Ectodermal cell (in vitro differentiated cells): ENCODE measurements around the gene PFN1.

Experiments used
- H3K27ac ChIP-seq: 2 replicates; pipeline ENCODE4 v1.7.0; 2013; ENCODE audit warnings: mild to moderate bottlenecking, low read depth, low read length; ENCODE audit not compliant: insufficient read depth, poor library complexity, severe bottlenecking
- H3K27me3 ChIP-seq: 2 replicates; pipeline ENCODE4 v1.7.0; 2013; ENCODE audit warnings: mild to moderate bottlenecking, low read length; ENCODE audit not compliant: insufficient read depth, control insufficient read depth, poor library complexity, severe bottlenecking
- H3K36me3 ChIP-seq: one replicate; pipeline ENCODE4 v1.7.0; 2013; ENCODE audit warnings: low read length; ENCODE audit not compliant: control insufficient read depth, insufficient read depth
- H3K4me1 ChIP-seq: one replicate; pipeline ENCODE4 v1.7.0; 2013; ENCODE audit warnings: low read length; ENCODE audit not compliant: control insufficient read depth, insufficient read depth
- H3K4me3 ChIP-seq: 2 replicates; pipeline ENCODE4 v1.7.0; 2013; ENCODE audit warnings: low read depth, low read length, control low read depth; ENCODE audit not compliant: insufficient read depth
- H3K9me3 ChIP-seq: 2 replicates; pipeline ENCODE4 v1.7.0; 2013; ENCODE audit warnings: mild to moderate bottlenecking, low read length, moderate library complexity; ENCODE audit not compliant: control insufficient read depth
- WGBS, 2 experiments: methylation state at CpG; one replicate each; pipeline ENCODE4 v1.1.7; 2013; ENCODE audit warnings: missing lambda C conversion rate in 2 of 2; 5-methylcytosine and 5-hydroxymethylcytosine counted together

PFN1 gene

DNA sequence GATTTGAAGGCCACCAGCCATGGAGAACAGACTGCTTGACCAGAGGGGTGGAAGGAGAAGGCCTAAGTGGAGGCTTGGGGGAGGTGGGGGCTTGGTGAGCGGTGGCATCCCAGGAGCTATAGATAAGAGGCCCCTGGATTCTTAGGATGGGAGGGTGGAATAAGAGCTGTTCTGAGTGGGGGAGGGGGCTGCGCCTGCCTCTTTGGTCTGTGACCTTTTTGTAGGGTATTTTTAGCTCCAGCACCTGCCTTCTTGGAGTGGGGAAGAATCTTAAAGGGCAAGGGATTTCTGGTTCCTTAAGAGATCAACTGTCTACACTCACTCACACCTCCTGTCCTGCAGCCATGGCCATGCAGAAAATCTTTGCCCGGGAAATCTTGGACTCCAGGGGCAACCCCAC, 3.2 kb upstream of the PFN1 start:
- 76 to 78% methylated on average over 3 of the region's 3 CpGs for WGBS, 2 experiments
- no peaks in the 10 kb centered on the region for H3K36me3 ChIP-seq
- H3K4me3 ChIP-seq, result peak overlapping the region; percentile 97

DNA sequence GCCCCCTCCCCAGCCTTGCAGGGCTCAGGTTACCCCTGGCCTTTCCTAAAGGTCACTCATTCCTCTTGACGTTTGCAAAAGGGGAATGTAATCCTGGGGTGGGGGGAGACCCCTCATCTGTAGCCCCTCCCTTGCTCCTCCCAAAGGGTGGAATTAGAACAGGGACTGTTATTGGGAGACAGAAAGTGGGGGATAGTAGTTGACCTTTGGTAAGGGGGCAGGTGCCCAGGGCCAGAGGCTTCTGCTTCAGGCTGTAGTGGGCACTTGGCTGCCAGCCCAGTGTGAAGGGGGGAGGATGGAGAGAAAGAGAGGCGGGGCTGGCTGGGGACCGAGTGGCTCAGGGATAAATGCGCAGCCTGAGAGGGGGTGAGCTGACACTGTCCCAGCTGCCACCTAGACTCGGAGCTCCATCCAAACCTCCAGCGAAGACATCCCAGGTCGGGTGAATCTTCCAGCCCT, 2.4 kb upstream of the PFN1 start, which contains the start of gene ENO3:
Gene ENO3 (plus strand): TSS at position 374 of the 459 bp plus-strand sequence. CDS start 711 bp downstream, outside the sequence.
- Histone ChIP-seq H3K9me3 (no peaks in the 10 kb centered on the region), H3K27me3 (no peaks in the 10 kb centered on the region), H3K36me3 (no peaks in the 10 kb centered on the region), H3K4me3 (peak within 1 kb of the TSS; percentile 97), H3K4me1 (peaks cover 25% of the 10 kb centered on the region), H3K27ac (peak within 1 kb of the TSS; percentile 91)
- 14 to 19% methylated on average over 7 of the region's 7 CpGs for WGBS, 2 experiments

More for the DNA sequence above, 3.2 kb upstream of the PFN1 start:
- Histone ChIP-seq H3K9me3 (no peaks in the 10 kb centered on the region), H3K27ac (no peak overlapping the region), H3K27me3 (no peaks in the 10 kb centered on the region), H3K4me1 (peaks cover 21% of the 10 kb centered on the region)

DNA sequence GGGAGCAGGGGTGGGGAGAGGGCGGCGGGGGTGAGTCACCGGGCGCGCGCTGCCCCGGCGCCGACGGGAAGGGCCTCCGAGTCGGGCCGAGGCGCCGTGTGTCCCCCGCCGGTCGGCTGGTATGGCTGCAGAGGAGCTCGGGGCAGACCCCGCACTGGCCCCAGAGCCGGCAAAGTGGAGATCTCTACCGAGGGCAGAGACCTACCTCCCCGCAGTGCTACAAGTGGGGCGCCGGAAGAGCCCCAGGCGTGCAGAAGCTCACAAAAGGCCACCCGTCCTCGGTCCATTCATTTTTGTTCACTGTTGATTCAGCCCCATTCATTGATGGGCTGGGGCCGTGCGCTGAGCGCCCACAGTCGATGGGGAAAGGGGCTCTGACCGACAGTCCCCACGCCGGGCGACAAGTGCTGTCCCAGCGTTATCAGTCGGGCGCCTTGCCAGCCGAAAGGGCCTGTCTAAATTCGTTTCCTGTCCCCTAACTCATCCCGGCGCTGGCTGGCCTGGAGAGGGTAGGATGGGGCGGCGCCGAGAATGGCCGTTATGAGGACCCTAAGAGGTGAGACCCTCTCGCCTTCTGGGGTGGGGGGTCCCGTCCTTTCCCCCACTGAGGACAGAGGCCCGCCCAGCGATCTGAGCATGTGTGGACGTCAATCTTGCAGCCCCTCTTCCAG, 1.9 kb upstream of the PFN1 start:
- no peaks in the 10 kb centered on the region for H3K9me3 ChIP-seq
- peak overlapping the region; percentile 91 for H3K27ac ChIP-seq
- WGBS, 2 experiments, result 1% methylated on average over 52 of the region's 52 CpGs
- H3K36me3 ChIP-seq, result peaks cover 5% of the 10 kb centered on the region
- peak overlapping the region; percentile 97 for H3K4me3 ChIP-seq
- peaks cover 25% of the 10 kb centered on the region for H3K4me1 ChIP-seq
- H3K27me3 ChIP-seq, result no peaks in the 10 kb centered on the region

DNA sequence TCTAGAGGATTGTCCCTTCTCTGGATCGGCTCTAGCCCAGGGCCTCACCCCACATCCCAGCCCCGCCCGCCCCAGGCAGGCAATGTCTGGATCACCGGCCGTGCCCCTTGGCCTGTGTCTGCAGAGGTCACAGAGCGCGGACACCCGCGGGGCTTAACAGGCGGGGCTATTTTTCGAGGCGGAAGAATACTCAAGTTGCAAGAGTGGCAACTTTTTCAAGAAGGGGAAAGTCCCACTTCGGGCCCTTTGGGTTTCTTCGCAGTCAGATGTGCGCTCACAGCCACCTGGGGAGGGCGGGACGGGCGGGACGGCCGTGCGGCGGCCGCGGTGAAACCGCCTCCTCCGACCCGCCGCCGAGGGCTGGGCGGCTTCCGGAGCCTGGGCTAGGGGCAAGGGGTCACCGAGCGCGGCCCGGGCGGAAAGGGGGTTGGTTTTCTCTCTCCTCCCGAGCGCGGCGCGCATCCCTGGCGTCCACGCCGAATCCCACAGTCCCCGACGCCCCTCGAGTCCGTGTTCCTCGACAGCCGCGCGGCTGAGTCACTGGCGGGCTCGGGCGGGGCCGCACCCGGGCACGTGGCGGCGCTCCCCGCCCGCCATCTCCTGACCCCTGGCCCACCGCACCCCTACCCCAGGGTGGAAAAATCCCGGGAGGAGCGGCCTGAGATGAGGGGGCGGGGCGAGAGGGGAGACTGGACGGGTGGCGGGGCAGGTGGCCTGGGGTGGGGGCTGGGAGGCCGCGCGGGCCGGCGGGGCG, 1.2 kb upstream of the PFN1 start:
- H3K9me3 ChIP-seq, result no peaks in the 10 kb centered on the region
- peak overlapping the region; percentile 97 for H3K4me3 ChIP-seq
- 0% methylated on average over 75 of the region's 75 CpGs for WGBS, 2 experiments
- peaks cover 25% of the 10 kb centered on the region for H3K4me1 ChIP-seq
- peak overlapping the region; percentile 91 for H3K27ac ChIP-seq
- no peaks in the 10 kb centered on the region for H3K27me3 ChIP-seq
- peaks cover 12% of the 10 kb centered on the region for H3K36me3 ChIP-seq

DNA sequence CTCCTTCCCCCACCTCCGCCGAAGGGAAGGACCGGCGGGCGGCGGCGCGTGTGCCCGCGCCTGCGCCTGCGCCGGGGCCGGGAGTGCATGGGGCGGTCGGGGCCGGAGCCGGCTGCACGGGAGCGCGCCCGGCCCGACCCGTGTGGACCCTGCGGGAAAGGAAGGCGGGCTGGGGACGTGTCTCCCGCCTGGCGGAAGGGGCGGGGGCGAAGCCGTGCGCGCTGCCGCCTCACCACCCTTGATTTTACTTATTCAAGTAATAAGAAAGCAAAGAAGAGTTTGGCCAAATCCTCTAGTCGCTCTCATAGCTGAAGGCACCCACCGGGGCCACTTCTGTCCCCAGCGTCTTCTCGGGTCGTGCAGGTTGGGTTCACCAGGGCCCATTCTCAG, 596 bp upstream of the PFN1 start:
- H3K36me3 ChIP-seq, result peaks cover 12% of the 10 kb centered on the region
- no peaks in the 10 kb centered on the region for H3K27me3 ChIP-seq
- H3K4me3 ChIP-seq, result peak overlapping the region; percentile 97
- no peaks in the 10 kb centered on the region for H3K9me3 ChIP-seq
- H3K4me1 ChIP-seq, result peaks cover 25% of the 10 kb centered on the region
- H3K27ac ChIP-seq, result peak overlapping the region; percentile 91
- WGBS, 2 experiments, result 0% methylated on average over 40 of the region's 40 CpGs

DNA sequence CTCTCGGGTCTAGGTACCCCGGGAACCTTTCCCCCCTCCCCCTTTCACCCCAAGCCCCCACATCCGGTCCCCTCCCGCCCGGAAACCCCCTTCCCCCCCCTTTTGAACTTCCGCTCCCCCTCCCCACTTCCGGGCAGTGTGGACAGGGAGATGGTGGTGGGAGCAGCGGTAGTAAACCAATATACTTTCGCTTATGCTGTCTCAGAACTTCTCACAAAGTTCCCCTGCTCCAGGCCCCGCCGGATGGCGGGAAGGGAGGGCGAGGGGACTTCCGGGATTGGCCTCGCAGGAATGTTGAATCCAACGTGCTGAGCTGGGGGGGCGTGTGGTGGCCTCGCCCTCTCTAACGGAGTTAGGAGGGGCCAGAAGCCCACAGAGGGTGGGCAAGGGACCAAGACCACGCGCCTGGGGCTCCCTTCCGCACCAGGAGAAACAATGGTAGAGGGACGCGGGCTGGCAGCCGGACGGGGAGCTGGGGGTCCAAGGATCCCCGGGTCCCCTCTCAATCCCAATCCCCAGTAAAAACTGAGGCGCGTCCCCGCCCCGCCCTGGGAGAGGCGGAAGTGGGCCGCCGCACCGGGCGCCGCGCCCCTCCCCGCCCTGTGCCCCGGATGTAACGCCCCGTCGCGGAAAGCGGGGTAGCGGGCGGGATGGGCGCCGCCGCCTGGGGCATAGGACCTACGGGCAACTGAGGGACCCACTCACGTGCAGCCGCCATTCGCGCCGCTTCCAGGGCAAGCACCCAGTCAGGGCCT, 742 bp downstream of the PFN1 start:
- no peaks in the 10 kb centered on the region for H3K9me3 ChIP-seq
- peak overlapping the region; percentile 97 for H3K4me3 ChIP-seq
- no peaks in the 10 kb centered on the region for H3K27me3 ChIP-seq
- peak overlapping the region; percentile 91 for H3K27ac ChIP-seq
- H3K4me1 ChIP-seq, result peaks cover 23% of the 10 kb centered on the region
- WGBS, 2 experiments, result 0% methylated on average over 51 of the region's 56 CpGs
- H3K36me3 ChIP-seq, result peaks cover 23% of the 10 kb centered on the region

DNA sequence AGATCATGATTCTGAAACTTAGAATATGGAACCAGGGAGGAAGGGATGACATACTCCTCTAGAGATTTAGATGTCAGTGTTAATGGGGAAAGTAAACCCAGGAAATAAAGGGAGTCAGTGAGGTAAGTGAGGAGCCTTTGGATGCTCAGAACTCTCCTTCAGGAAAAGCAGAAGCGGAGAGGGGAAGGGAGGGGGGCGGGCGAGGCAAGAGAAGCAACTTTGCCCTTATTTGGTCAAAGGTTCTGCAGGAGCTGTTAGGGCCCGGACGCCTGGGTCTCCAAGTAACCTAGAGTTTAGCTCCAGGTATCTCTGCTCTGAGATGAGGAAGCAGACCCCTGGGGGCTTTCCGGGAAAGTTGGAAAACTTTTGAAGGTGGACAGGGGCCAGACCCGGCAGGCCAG, 1.3 kb downstream of the PFN1 start:
- H3K36me3 ChIP-seq, result peaks cover 29% of the 10 kb centered on the region
- H3K9me3 ChIP-seq, result no peaks in the 10 kb centered on the region
- peak overlapping the region; percentile 97 for H3K4me3 ChIP-seq
- no peak overlapping the region for H3K27ac ChIP-seq
- WGBS, 2 experiments, result 2 to 3% methylated on average over 7 of the region's 7 CpGs
- no peaks in the 10 kb centered on the region for H3K27me3 ChIP-seq
- peaks cover 20% of the 10 kb centered on the region for H3K4me1 ChIP-seq

DNA sequence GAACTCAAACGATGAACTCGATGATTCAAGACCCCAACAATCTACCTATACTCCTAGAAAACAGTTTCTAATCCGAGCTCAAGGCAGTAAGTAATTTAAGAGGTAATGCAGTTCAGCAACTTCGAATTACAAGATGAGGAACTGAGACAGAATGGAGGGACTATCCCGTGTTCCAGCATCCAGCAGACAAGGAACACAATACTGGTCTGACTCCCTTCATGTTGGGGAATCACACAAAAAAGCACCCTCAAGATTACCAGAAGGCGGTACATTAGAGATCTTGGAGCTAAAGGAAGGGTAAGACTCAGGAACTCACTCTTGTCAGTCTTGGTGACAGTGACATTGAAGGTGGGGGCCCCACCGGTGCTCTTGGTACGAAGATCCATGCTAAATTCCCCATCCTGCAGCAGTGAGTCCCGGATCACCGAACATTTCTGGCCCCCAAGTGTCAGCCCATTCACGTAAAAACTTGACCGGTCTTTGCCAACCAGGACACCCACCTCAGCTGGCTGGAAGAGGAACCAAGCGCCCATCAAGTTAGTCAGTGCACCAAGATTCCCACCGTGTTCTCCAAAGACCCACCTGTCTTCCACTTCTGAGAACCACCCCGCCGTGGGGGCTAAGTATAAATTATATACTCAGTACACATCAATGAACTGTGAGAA, 1.9 kb downstream of the PFN1 start:
- Histone ChIP-seq H3K4me1 (peaks cover 15% of the 10 kb centered on the region), H3K27me3 (no peaks in the 10 kb centered on the region), H3K9me3 (no peaks in the 10 kb centered on the region), H3K4me3 (peak overlapping the region; percentile 97), H3K36me3 (peaks cover 29% of the 10 kb centered on the region), H3K27ac (no peak overlapping the region)
- WGBS, 2 experiments, result 59 to 65% methylated on average over 14 to 16 of the region's 16 CpGs

DNA sequence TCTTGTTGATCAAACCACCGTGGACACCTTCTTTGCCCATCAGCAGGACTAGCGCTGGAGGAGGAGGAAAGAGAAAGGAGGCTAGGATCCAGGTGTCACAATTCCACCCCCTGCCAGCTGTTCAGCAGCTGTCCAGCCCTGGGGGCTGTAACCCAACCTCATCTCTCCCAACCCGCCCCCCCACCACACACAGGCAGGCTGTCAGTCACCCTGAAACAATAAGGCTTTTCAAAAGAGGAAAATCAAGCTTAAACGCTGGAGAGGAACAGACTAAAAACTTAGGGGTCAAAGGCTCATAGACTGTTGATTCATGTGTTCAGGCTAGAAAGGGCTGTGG, 2.4 kb downstream of the PFN1 start:
- Histone ChIP-seq H3K4me3 (no peak overlapping the region), H3K9me3 (no peaks in the 10 kb centered on the region), H3K27me3 (no peaks in the 10 kb centered on the region), H3K36me3 (peaks cover 29% of the 10 kb centered on the region), H3K4me1 (peaks cover 15% of the 10 kb centered on the region), H3K27ac (no peak overlapping the region)
- WGBS, 2 experiments, result 74 to 81% methylated on average over 3 to 4 of the region's 4 CpGs
